GM21576 (cell line): ENCODE measurements around the gene TP53AIP1.

Source experiments
- ATAC-seq: cut with Tn5 transposase; IDR thresholded peaks from one replicate; pipeline ENCODE4 v1.9.1; 2021; ENCODE audit warnings: mild to moderate bottlenecking, moderate library complexity; ENCODE audit not compliant: unreplicated experiment

The TP53AIP1 gene

GRCh38 chr11:128942817-128943427, at the start of gene TP53AIP1:
Gene TP53AIP1, minus strand, starts transcription at chr11:128942871. Its CDS starts 5,053 bp downstream, at chr11:128937818.
- no peak for ATAC-seq

GRCh38 chr11:128988242-128988970, 45.7 kb upstream of the TP53AIP1 start:
- ATAC-seq, result no peak

- no peak for ATAC-seq
Observed at GRCh38 chr11:128985880-128986279, 43.2 kb upstream of the TP53AIP1 start.

GRCh38 chr11:128983023-128983422, 40.4 kb upstream of the TP53AIP1 start:
- no peak for ATAC-seq

- no peak for ATAC-seq
Observed at GRCh38 chr11:128981254-128981653, 38.6 kb upstream of the TP53AIP1 start.

GRCh38 chr11:128970598-128971190, 28.0 kb upstream of the TP53AIP1 start:
- no peak for ATAC-seq

GRCh38 chr11:128968916-128969315, 26.2 kb upstream of the TP53AIP1 start:
- no peak for ATAC-seq

GRCh38 chr11:128967578-128967977, 24.9 kb upstream of the TP53AIP1 start:
- ATAC-seq, result no peak

- ATAC-seq, result peak; percentile 99
Observed at GRCh38 chr11:128965485-128965884, 22.8 kb upstream of the TP53AIP1 start.

GRCh38 chr11:128964463-128964930, 21.8 kb upstream of the TP53AIP1 start:
- no peak for ATAC-seq

GRCh38 chr11:128963744-128964325, 21.2 kb upstream of the TP53AIP1 start:
- no peak for ATAC-seq

GRCh38 chr11:128962896-128963295, 20.2 kb upstream of the TP53AIP1 start:
- ATAC-seq, result no peak

- ATAC-seq, result no peak
Observed at GRCh38 chr11:128961645-128962044, 19.0 kb upstream of the TP53AIP1 start.

- ATAC-seq, result no peak
Observed at GRCh38 chr11:128957202-128957482, 14.5 kb upstream of the TP53AIP1 start.

- ATAC-seq, result no peak
Observed at GRCh38 chr11:128956401-128957201, 13.9 kb upstream of the TP53AIP1 start.

- ATAC-seq, result no peak
Observed at GRCh38 chr11:128955636-128956035, 13.0 kb upstream of the TP53AIP1 start.

GRCh38 chr11:128953151-128953550, 10.5 kb upstream of the TP53AIP1 start:
- ATAC-seq, result no peak

- ATAC-seq, result no peak
Observed at GRCh38 chr11:128949791-128950454, 7.3 kb upstream of the TP53AIP1 start.

- ATAC-seq, result no peak
Observed at GRCh38 chr11:128948583-128948982, 5.9 kb upstream of the TP53AIP1 start.

GRCh38 chr11:128947773-128948172, 5.1 kb upstream of the TP53AIP1 start:
- no peak for ATAC-seq

GRCh38 chr11:128946648-128947047, 4.0 kb upstream of the TP53AIP1 start:
- ATAC-seq, result no peak
